Glutamatergic neuron (in vitro differentiated cells): Measurements from ENCODE around the gene PTPRG. TPM values are rescaled to one million over a fixed set of nuclear protein-coding genes. Genes with fewer than 3 reads are reported as not detected.

Source experiments
- DNase-seq: peaks from one replicate; pipeline ENCODE4 v3.0.0; 2022
- H3K27ac Mint-ChIP-seq: one replicate; pipeline ENCODE4 v1.8.0; 2020; ENCODE audit warnings: mild to moderate bottlenecking, mixed read lengths, inconsistent platforms; ENCODE audit not compliant: unreplicated experiment
- H3K27me3 Mint-ChIP-seq: one replicate; pipeline ENCODE4 v1.8.0; 2020; ENCODE audit warnings: mild to moderate bottlenecking, moderate library complexity, mixed read lengths, inconsistent platforms; ENCODE audit not compliant: unreplicated experiment
- H3K36me3 Mint-ChIP-seq: one replicate; pipeline ENCODE4 v1.8.0; 2020; ENCODE audit warnings: mild to moderate bottlenecking, mixed read lengths, inconsistent platforms; ENCODE audit not compliant: unreplicated experiment
- H3K4me1 Mint-ChIP-seq: one replicate; pipeline ENCODE4 v1.8.0; 2020; ENCODE audit warnings: mild to moderate bottlenecking, low read depth, mixed read lengths, inconsistent platforms; ENCODE audit not compliant: unreplicated experiment
- H3K4me3 Mint-ChIP-seq: one replicate; pipeline ENCODE4 v1.8.0; 2020; ENCODE audit warnings: mild to moderate bottlenecking, mixed read lengths, inconsistent platforms; ENCODE audit not compliant: unreplicated experiment
- H3K9me3 Mint-ChIP-seq: one replicate; pipeline ENCODE4 v1.8.0; 2020; ENCODE audit warnings: mild to moderate bottlenecking, moderate library complexity, mixed read lengths, inconsistent platforms; ENCODE audit not compliant: unreplicated experiment
- CTCF ChIP-seq: fragments of 200-600 bp; sonication (generic); IDR thresholded peaks from one replicate; pipeline ENCODE4 v1.5.0; 2021; ENCODE audit not compliant: partially characterized antibody, unreplicated experiment
- total RNA-seq: library from RNA; stranded (reverse); fragmentation: NEBNext Ultra II Directional; extraction: Animal tissue kit (Norgen Biotek cat#: 25700); gene quantifications from one replicate; pipeline ENCODE4 v1.2.1, GENCODE V29; 2021; ENCODE audit not compliant: unreplicated experiment

PTPRG gene
- total RNA-seq, 1 donor from 2014 or later, result 52.1 TPM

- Mint-ChIP-seq H3K4me3 (no peak overlapping the region), H3K36me3 (no peaks in the 10 kb centered on the region), H3K9me3 (peaks cover 3% of the 10 kb centered on the region), H3K4me1 (peaks cover 26% of the 10 kb centered on the region), H3K27me3 (no peaks in the 10 kb centered on the region), H3K27ac (peak overlapping the region; percentile 45)
- TF ChIP-seq CTCF, result no peak
- no peak for DNase-seq
Observed at GRCh38 chr3:61868499-61868898, 307.1 kb downstream of the PTPRG start.

DNA sequence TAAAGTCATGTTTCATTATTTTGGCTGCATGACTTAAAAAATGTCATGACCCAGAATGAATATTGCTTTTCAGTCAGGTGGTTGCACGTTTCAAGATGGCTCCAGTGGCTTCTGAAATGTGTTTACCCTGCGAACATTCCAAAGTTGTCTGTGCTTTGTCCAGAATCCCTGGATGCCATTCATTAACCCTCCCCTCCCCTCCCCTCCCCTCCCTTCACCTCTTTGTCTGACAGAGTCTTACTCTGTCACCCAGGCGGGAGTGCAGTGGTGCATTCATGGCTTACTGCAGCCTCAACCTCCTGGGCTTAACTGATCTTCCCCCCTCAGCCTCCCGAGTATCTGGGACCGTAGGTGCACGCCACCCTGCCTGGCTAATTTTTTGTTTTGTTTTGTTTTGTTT lies 308.0 kb downstream of the PTPRG start:
- TF ChIP-seq CTCF, result no peak
- Mint-ChIP-seq H3K4me1 (peaks cover 31% of the 10 kb centered on the region), H3K4me3 (no peak overlapping the region), H3K36me3 (no peaks in the 10 kb centered on the region), H3K27me3 (no peaks in the 10 kb centered on the region), H3K9me3 (peaks cover 3% of the 10 kb centered on the region), H3K27ac (no peak overlapping the region)
- DNase-seq, result no peak

- Mint-ChIP-seq H3K27me3 (peaks cover 2% of the 10 kb centered on the region), H3K36me3 (no peaks in the 10 kb centered on the region), H3K9me3 (peaks cover 3% of the 10 kb centered on the region), H3K4me3 (no peak overlapping the region), H3K4me1 (peaks cover 31% of the 10 kb centered on the region), H3K27ac (no peak overlapping the region)
- TF ChIP-seq CTCF, result no peak
- no peak for DNase-seq
Observed at GRCh38 chr3:61871644-61872043, 310.3 kb downstream of the PTPRG start.

- DNase-seq, result no peak
- Mint-ChIP-seq H3K27ac (no peak overlapping the region), H3K27me3 (peaks cover 2% of the 10 kb centered on the region), H3K36me3 (no peaks in the 10 kb centered on the region), H3K4me1 (peaks cover 33% of the 10 kb centered on the region), H3K4me3 (no peak overlapping the region), H3K9me3 (peaks cover 3% of the 10 kb centered on the region)
- no peak for TF ChIP-seq CTCF
Observed at GRCh38 chr3:61872077-61872706, 310.8 kb downstream of the PTPRG start.

DNA sequence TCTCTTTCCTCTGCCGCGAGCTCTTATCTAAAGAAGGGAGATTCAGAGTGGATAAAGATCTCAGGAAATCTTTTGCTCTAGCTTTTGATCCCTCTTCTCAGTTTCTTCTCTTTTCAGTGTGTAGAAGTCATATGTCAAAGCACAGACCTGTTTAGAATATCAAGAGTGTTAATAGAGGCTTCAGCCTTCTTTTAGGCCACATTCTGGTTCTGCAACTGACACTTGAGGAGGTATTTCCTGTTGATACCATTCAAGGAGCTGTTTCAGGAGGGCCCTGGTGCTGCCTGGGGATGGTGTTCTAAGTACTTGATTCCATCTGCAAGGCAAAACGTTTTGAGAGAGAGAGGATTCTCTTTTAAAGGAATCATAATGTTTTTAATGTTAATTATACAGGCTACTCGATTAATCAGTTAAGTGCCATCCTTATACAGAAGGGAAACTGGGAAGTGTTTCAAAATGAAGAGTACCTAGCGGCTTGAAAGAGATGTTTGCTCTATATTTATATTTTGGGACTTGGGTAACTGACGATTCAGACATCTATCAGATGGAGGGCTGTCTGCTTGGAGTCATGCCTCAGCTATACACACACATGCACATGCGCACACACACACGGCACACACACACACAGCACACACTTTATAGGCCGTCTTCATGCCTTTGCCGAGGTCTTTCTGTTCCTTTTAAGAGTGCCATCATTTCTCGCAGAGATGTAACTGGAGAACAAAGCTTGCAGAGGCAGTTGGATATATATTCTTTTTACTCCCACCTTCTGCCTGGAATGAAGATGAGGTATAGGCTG lies 313.9 kb downstream of the PTPRG start:
- peak overlapping the region; percentile 31 for H3K27ac Mint-ChIP-seq
- H3K36me3 Mint-ChIP-seq, result no peaks in the 10 kb centered on the region
- TF ChIP-seq CTCF, result no peak

More for the DNA sequence above, 313.9 kb downstream of the PTPRG start:
- H3K27me3 Mint-ChIP-seq, result peaks cover 2% of the 10 kb centered on the region
- no peak overlapping the region for H3K4me3 Mint-ChIP-seq
- peaks cover 17% of the 10 kb centered on the region for H3K4me1 Mint-ChIP-seq
- DNase-seq, result no peak
- H3K9me3 Mint-ChIP-seq, result no peaks in the 10 kb centered on the region
